Large intestine (tissue), 3 donors: ENCODE results near the gene RPS6KA3. TPM values are rescaled to one million over a fixed set of nuclear protein-coding genes. Genes with fewer than 3 reads are reported as not detected.
"Not testable (repeated sequence)": the region's sequence is repeated elsewhere in the genome, so short reads cannot be mapped to it uniquely, and the experiment has no call there.

Experiments used
- DNase-seq, 2 donors: peaks; one replicate each; pipeline versions ENCODE4 v3.0.0 to v3.0.0-alpha.2; 2013
- H3K27ac ChIP-seq: one replicate; pipeline ENCODE4 v1.5.1; 2013; ENCODE audit warnings: low read length
- H3K27me3 ChIP-seq: 2 replicates; pipeline ENCODE4 v1.6.1; 2013; ENCODE audit warnings: low read length; ENCODE audit not compliant: control insufficient read depth, insufficient read depth
- H3K36me3 ChIP-seq: 2 replicates; pipeline ENCODE4 v1.6.1; 2013; ENCODE audit warnings: low read length; ENCODE audit not compliant: control insufficient read depth, insufficient read depth
- H3K4me1 ChIP-seq: one replicate; pipeline ENCODE4 v1.6.1; 2013; ENCODE audit warnings: low read length; ENCODE audit not compliant: control insufficient read depth, insufficient read depth
- H3K4me3 ChIP-seq: one replicate; pipeline ENCODE4 v1.5.1; 2013; ENCODE audit warnings: low read length
- H3K9me3 ChIP-seq: one replicate; pipeline ENCODE4 v1.6.1; 2013; ENCODE audit warnings: mild to moderate bottlenecking, low read depth, low read length, moderate library complexity; ENCODE audit not compliant: control insufficient read depth
- WGBS: methylation state at CpG from one replicate; pipeline ENCODE4 v1.1.5; 2013; ENCODE audit warnings: low lambda C conversion rate; ENCODE audit not compliant: insufficient coverage; 5-methylcytosine and 5-hydroxymethylcytosine counted together
- polyA plus RNA-seq: library from polyadenylated mRNA; unstranded; fragments of 120-200 nt; gene quantifications from one replicate; pipeline ENCODE4 v1.2.1, GENCODE V29; 2013

RPS6KA3 gene
- polyA plus RNA-seq, 1 donor = 43.2 TPM

GRCh38 chrX:20251691-20252090, 15.0 kb downstream of the RPS6KA3 start:
- H3K9me3 ChIP-seq = no peaks in the 10 kb centered on the region
- H3K27ac ChIP-seq = no peak overlapping the region
- no peaks in the 10 kb centered on the region for H3K4me1 ChIP-seq
- no peaks in the 10 kb centered on the region for H3K27me3 ChIP-seq
- no peak for DNase-seq
- H3K36me3 ChIP-seq = no peaks in the 10 kb centered on the region
- H3K4me3 ChIP-seq = no peak overlapping the region

DNA sequence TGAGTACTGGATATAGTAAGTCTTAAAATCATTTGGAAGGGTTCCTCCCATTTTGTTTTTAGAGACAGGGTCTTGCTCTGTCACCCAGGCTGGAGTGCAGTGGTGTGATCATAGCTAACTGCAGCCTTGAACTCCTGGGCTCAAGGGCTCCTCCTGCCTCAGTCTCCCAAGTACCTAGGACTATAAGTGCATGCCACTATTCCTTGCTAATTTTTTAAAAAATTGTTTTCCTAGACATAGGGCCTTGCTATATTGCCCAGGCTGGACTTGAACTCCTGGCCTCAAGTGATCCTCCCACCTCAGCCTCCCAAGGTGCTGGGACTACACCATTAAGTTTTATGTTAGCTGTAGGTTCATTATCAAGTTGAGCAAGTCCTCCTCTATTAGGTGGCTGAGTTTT, 16.6 kb downstream of the RPS6KA3 start:
- not testable (repeated sequence) for H3K4me3 ChIP-seq, H3K9me3 ChIP-seq

DNA sequence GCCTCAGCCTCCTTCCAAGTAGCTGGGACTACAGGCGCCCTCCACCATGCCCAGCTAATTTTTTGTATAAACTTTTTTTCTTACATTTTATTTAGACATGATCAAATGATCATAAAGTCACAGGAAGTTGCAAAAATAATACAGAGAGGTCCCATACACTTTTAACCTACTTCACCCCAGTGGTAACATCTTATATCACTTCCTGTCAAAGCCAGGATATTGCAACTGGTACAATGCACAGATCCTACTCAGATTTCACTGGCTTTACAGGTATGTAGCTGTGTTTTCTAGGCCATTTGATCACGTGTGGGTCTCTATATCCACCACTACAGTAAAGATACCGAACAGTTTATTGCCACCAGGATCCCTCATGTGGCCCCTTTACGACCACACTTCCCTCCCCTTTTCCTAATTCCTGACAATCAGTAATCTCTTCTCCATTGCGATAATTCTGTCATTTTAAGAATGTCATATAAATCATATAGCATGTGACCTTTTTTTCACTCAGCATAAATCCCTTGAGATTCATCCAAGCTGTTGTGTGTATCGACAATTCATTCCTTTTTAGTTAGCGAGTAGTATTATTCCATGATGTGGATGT, 18.0 kb downstream of the RPS6KA3 start:
- H3K4me1 ChIP-seq = no peaks in the 10 kb centered on the region
- no peaks in the 10 kb centered on the region for H3K27me3 ChIP-seq
- peak in 1 of 2 donors; percentile 33 for DNase-seq
- H3K27ac ChIP-seq = no peak overlapping the region
- no peak overlapping the region for H3K4me3 ChIP-seq
- H3K9me3 ChIP-seq = no peaks in the 10 kb centered on the region
- no CpG with 5 or more reads among the region's 7 CpGs for WGBS
- no peaks in the 10 kb centered on the region for H3K36me3 ChIP-seq

More for the DNA sequence above, 16.6 kb downstream of the RPS6KA3 start:
- not testable (repeated sequence) for H3K4me1 ChIP-seq, H3K36me3 ChIP-seq, H3K27ac ChIP-seq, H3K27me3 ChIP-seq, DNase-seq

- Histone ChIP-seq H3K9me3 (no peaks in the 10 kb centered on the region), H3K27me3 (no peaks in the 10 kb centered on the region), H3K36me3 (no peaks in the 10 kb centered on the region), H3K4me1 (no peaks in the 10 kb centered on the region), H3K4me3 (no peak overlapping the region), H3K27ac (no peak overlapping the region)
- WGBS = no CpG with 5 or more reads among the region's 2 CpGs
- no peak for DNase-seq
Measured at GRCh38 chrX:20244931-20245330, 21.8 kb downstream of the RPS6KA3 start.

- DNase-seq = no peak
- H3K4me1 ChIP-seq = no peaks in the 10 kb centered on the region
- H3K4me3 ChIP-seq = no peak overlapping the region
- no peaks in the 10 kb centered on the region for H3K9me3 ChIP-seq
- H3K27ac ChIP-seq = no peak overlapping the region
- H3K27me3 ChIP-seq = no peaks in the 10 kb centered on the region
- H3K36me3 ChIP-seq = no peaks in the 10 kb centered on the region
Measured at GRCh38 chrX:20240201-20240600, 26.5 kb downstream of the RPS6KA3 start.

DNA sequence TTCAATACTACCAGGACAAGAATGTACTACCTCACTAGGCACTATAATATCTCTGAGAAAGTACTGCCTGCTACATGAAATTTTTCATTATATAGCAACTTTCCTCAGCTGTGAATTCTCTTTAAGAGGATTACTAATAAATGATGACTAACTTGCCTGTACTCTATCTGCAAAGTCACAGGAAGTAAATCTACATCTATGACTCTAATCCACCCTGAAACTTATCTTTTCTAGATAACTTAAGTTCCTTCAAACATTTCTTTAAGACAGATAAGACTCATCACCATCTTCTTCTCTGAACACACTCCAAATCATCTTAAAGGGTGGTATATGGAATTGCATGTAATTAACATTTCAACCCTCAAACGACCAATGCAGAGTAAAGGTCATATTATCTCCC, 28.8 kb downstream of the RPS6KA3 start:
- no peaks in the 10 kb centered on the region for H3K4me1 ChIP-seq
- WGBS = no CpG with 5 or more reads among the region's 1 CpG
- H3K9me3 ChIP-seq = no peaks in the 10 kb centered on the region
- no peak for DNase-seq
- H3K4me3 ChIP-seq = no peak overlapping the region
- H3K27ac ChIP-seq = no peak overlapping the region
- H3K36me3 ChIP-seq = peaks cover under 1% of the 10 kb centered on the region
- H3K27me3 ChIP-seq = no peaks in the 10 kb centered on the region

- H3K27ac ChIP-seq = no peak overlapping the region
- H3K9me3 ChIP-seq = no peaks in the 10 kb centered on the region
- no peaks in the 10 kb centered on the region for H3K27me3 ChIP-seq
- H3K36me3 ChIP-seq = peaks cover 7% of the 10 kb centered on the region
- H3K4me1 ChIP-seq = no peaks in the 10 kb centered on the region
- no peak for DNase-seq
- H3K4me3 ChIP-seq = no peak overlapping the region
Measured at GRCh38 chrX:20235755-20236154, 31.0 kb downstream of the RPS6KA3 start.

GRCh38 chrX:20233336-20233735, 33.4 kb downstream of the RPS6KA3 start:
- H3K27me3 ChIP-seq = no peaks in the 10 kb centered on the region
- no CpG with 5 or more reads among the region's 2 CpGs for WGBS
- H3K27ac ChIP-seq = no peak overlapping the region
- H3K9me3 ChIP-seq = no peaks in the 10 kb centered on the region
- peaks cover 9% of the 10 kb centered on the region for H3K36me3 ChIP-seq
- no peaks in the 10 kb centered on the region for H3K4me1 ChIP-seq
- DNase-seq = no peak
- H3K4me3 ChIP-seq = no peak overlapping the region

DNA sequence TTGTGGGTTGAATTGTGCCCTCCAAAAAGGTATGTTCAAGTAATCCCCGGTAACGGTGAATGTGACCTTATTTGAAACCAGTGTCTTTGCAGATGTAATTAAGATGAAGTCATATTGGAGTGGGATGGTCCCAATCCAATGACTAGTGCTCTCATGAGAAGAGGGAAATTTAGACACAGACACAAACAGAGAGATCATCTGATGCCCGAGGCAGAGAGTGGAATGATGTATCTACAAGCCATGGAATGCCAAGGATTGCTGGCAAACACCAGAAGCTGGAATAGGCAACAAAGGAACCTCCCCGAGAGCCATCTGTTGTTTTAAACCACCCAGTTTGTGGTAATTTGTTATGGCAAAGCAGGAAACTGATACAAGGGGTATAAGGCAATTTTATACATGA, 35.1 kb downstream of the RPS6KA3 start:
- Histone ChIP-seq H3K4me1 (no peaks in the 10 kb centered on the region), H3K9me3 (no peaks in the 10 kb centered on the region), H3K27me3 (no peaks in the 10 kb centered on the region), H3K4me3 (no peak overlapping the region), H3K27ac (no peak overlapping the region), H3K36me3 (peaks cover 12% of the 10 kb centered on the region)
- no peak for DNase-seq
- no CpG with 5 or more reads among the region's 4 CpGs for WGBS

GRCh38 chrX:20230406-20230805, 36.3 kb downstream of the RPS6KA3 start:
- no peak overlapping the region for H3K27ac ChIP-seq
- H3K27me3 ChIP-seq = no peaks in the 10 kb centered on the region
- H3K4me3 ChIP-seq = no peak overlapping the region
- no peaks in the 10 kb centered on the region for H3K9me3 ChIP-seq
- H3K4me1 ChIP-seq = no peaks in the 10 kb centered on the region
- no CpG with 5 or more reads among the region's 3 CpGs for WGBS
- peaks cover 12% of the 10 kb centered on the region for H3K36me3 ChIP-seq
- no peak for DNase-seq

- no peak overlapping the region for H3K27ac ChIP-seq
- H3K27me3 ChIP-seq = no peaks in the 10 kb centered on the region
- DNase-seq = no peak
- peaks cover 12% of the 10 kb centered on the region for H3K36me3 ChIP-seq
- no peaks in the 10 kb centered on the region for H3K4me1 ChIP-seq
- no peak overlapping the region for H3K4me3 ChIP-seq
- no peaks in the 10 kb centered on the region for H3K9me3 ChIP-seq
- no CpG with 5 or more reads among the region's 3 CpGs for WGBS
Measured at GRCh38 chrX:20229155-20229554, 37.6 kb downstream of the RPS6KA3 start.
